GM12878 (cell line): ENCODE measurements around the gene NR1I2. TPM values are rescaled to one million over a fixed set of nuclear protein-coding genes. Genes with fewer than 3 reads are reported as not detected.

Source experiments
- ATAC-seq: fragments of 200-7000 bp; cut with Tn5 transposase; 3 replicates; pipeline ENCODE4 v1.9.1; 2020; ENCODE audit warnings: mild to moderate bottlenecking, moderate library complexity
- BruUV-seq: library from RNA; stranded (reverse); fragments of 400-500 nt; replicated peaks from 2 replicates; lab custom pipeline; 2021; lab: Mats Ljungman, UMichigan
- CTCF ChIA-PET: fragments of 300-600 bp; sonication (Branson Sonifier 250); formaldehyde crosslinking; extraction: SDS; loops from one replicate; lab custom pipeline; 2021; ENCODE audit warnings: inconsistent platforms; lab: Yijun Ruan, JAX
- POLR2A ChIA-PET: fragments of 350-600 bp; formaldehyde crosslinking; extraction: SDS; loops from one replicate; lab custom pipeline; 2021; ENCODE audit warnings: inconsistent platforms; lab: Charles Lee
- RAD21 ChIA-PET: fragments of 300-600 bp; sonication (Branson Sonifier 250); formaldehyde crosslinking; loops from one replicate; lab custom pipeline; 2023; ENCODE audit warnings: antibody characterized with exemption; ENCODE audit not compliant: unreplicated experiment; lab: Charles Lee
- SMC1A ChIA-PET: fragments of 300-600 bp; sonication (Branson Sonifier 250); formaldehyde crosslinking; loops from one replicate; lab custom pipeline; 2023; ENCODE audit not compliant: unreplicated experiment, uncharacterized antibody; lab: Charles Lee
- DNase-seq: peaks from one replicate; pipeline ENCODE4 v3.0.0-alpha.2; 2011; ENCODE audit warnings: low read depth, low spot score
- FAIRE-seq: peaks from 3 replicates; lab custom pipeline; 2011; peaks lifted over from hg19 to GRCh38; lab: Jason Lieb, UNC
- H2AFZ ChIP-seq: 2 replicates; pipeline ENCODE4 v1.6.0; 2011; ENCODE audit warnings: low read depth, low read length, control low read depth; ENCODE audit not compliant: control insufficient read depth
- H3K27ac ChIP-seq: 2 replicates; pipeline ENCODE4 v1.5.1; 2011; ENCODE audit warnings: control low read depth; ENCODE audit not compliant: control insufficient read depth, insufficient read depth
- H3K27me3 ChIP-seq, 2 experiments: replicated peaks in 1 of 2; 2 replicates each; pipeline versions ENCODE4 v1.6.0 to v1.6.1; 2011; ENCODE audit warnings: low read length in 1 of 2; ENCODE audit not compliant: control insufficient read depth in 2 of 2, insufficient read depth in 2 of 2
- H3K36me3 ChIP-seq, 2 experiments: 2 replicates each; pipeline ENCODE4 v1.5.1; 2011; ENCODE audit warnings: low read length in 1 of 2; ENCODE audit not compliant: control insufficient read depth in 2 of 2, insufficient read depth in 2 of 2
- H3K4me1 ChIP-seq: 2 replicates; pipeline ENCODE4 v1.6.1; 2011; ENCODE audit warnings: mild to moderate bottlenecking, low read length, moderate library complexity, mixed read lengths; ENCODE audit not compliant: control insufficient read depth, insufficient read depth
- H3K4me2 ChIP-seq: 2 replicates; pipeline ENCODE4 v1.6.0; 2011; ENCODE audit warnings: control low read depth; ENCODE audit not compliant: control insufficient read depth, insufficient read depth
- H3K4me3 ChIP-seq: fragments of 200-600 bp; sonication (generic); 2 replicates; pipeline ENCODE4 v1.5.1; 2016
- H3K79me2 ChIP-seq: 2 replicates; pipeline ENCODE4 v1.6.0; 2011; ENCODE audit warnings: low read length; ENCODE audit not compliant: control insufficient read depth, insufficient read depth
- H3K9ac ChIP-seq: 2 replicates; pipeline ENCODE4 v1.8.0; 2011; ENCODE audit warnings: low read length, control low read depth, mixed read lengths; ENCODE audit not compliant: control insufficient read depth, insufficient read depth
- H3K9me3 ChIP-seq: replicated peaks from 3 replicates; pipeline ENCODE4 v1.5.1; 2011; ENCODE audit warnings: mild to moderate bottlenecking, low read length; ENCODE audit not compliant: control insufficient read depth, insufficient read depth
- H4K20me1 ChIP-seq: 2 replicates; pipeline ENCODE4 v1.6.0; 2011; ENCODE audit not compliant: control insufficient read depth, insufficient read depth
- CBFB ChIP-seq: IDR thresholded peaks from 2 replicates; pipeline ENCODE4 v1.6.1; 2016; ENCODE audit warnings: antibody characterized with exemption, low read depth
- CBX3 ChIP-seq: fragments of 200-600 bp; sonication (generic); IDR thresholded peaks from 2 replicates; pipeline ENCODE4 v1.6.1; 2016; ENCODE audit warnings: low read depth, borderline replicate concordance
- CHD1 ChIP-seq: IDR thresholded peaks from 2 replicates; pipeline ENCODE4 v1.6.1; 2012; ENCODE audit warnings: low read depth, low read length, improper control_type of control experiment
- IKZF2 ChIP-seq, 2 experiments: fragments of 450-650 bp; IDR thresholded peaks; 2 replicates each; pipeline ENCODE4 v1.6.1; 2017; ENCODE audit warnings: mild to moderate bottlenecking in 2 of 2, moderate library complexity in 2 of 2
- MLLT1 ChIP-seq: fragments of 450-650 bp; IDR thresholded peaks from 2 replicates; pipeline ENCODE4 v1.6.1; 2016; ENCODE audit warnings: mild to moderate bottlenecking
- MTA3 ChIP-seq: IDR thresholded peaks from 2 replicates; pipeline ENCODE4 v1.6.1; 2012; ENCODE audit warnings: low read length, inconsistent platforms, borderline replicate concordance
- NR2C1 ChIP-seq: fragments of 450-650 bp; IDR thresholded peaks from 2 replicates; pipeline ENCODE4 v1.6.1; 2017; ENCODE audit warnings: antibody characterized with exemption, mild to moderate bottlenecking, moderate library complexity
- RBBP5 ChIP-seq: fragments of 200-600 bp; sonication (generic); conservative IDR thresholded peaks from 2 replicates; pipeline ENCODE4 v1.6.1; 2016
- SMAD5 ChIP-seq: IDR thresholded peaks from 2 replicates; pipeline ENCODE4 v1.6.1; 2016; ENCODE audit warnings: antibody characterized with exemption, low read depth
- ZNF24 ChIP-seq: fragments of 450-650 bp; IDR thresholded peaks from 2 replicates; pipeline ENCODE4 v1.6.1; 2017; ENCODE audit warnings: antibody characterized with exemption, mild to moderate bottlenecking
- WGBS: methylation state at CpG from one replicate; pipeline ENCODE4 v1.1.6; 2016; ENCODE audit warnings: low lambda C conversion rate; ENCODE audit not compliant: insufficient replicate concordance, insufficient coverage; ENCODE audit errors: missing lambda C conversion rate; 5-methylcytosine and 5-hydroxymethylcytosine counted together
- in situ Hi-C: fragments of 300-500 bp; cut with MboI; formaldehyde crosslinking; loops from 9 replicates; pipeline ENCODE4 v1.14.3; 2018; ENCODE audit warnings: mixed read lengths
- intact Hi-C: fragments of 100-400 bp; cut with micrococcal nuclease; formaldehyde crosslinking; loops from one replicate; pipeline ENCODE4 v1.14.2; 2022; ENCODE audit not compliant: unreplicated experiment
- polyA plus RNA-seq, 11 experiments: library from polyadenylated mRNA; depleted of rRNA in 4 of 11; unstranded in 6 of 11; stranded (reverse) in 5 of 11; fragments of >200 nt; fragmentation: Nextera tagmentation in 4 of 11; fragmentation: Illumina TruSeq in 1 of 11; extraction: Ambion mirVana in 4 of 11; extraction: Trizol in 1 of 11; gene quantifications; 1 replicate in 1 of 11; 2 replicates in 10 of 11; pipeline versions ENCODE4 v1.2.1 to v1.2.3, GENCODE V29; 2011 to 2016; ENCODE audit warnings: inconsistent platforms in 2 of 11, missing spikeins in 2 of 11, low read depth in 1 of 11
- total RNA-seq, 4 experiments: library from RNA; depleted of rRNA in 3 of 4; stranded (reverse); fragments of >200 nt in 3 of 4; fragmentation: Illumina TruSeq in 1 of 4; extraction: Trizol in 1 of 4; gene quantifications; 2 replicates each; pipeline versions ENCODE4 v1.2.1 to v1.2.3, GENCODE V29; 2013 to 2021

Gene NR1I2
- total and polyA plus RNA-seq, 10 of the 15 experiments (the other 5 are each of a cell fraction or from before 2014, with no cell fraction given): 0.03 to 1.0 (median 0.39) TPM

GRCh38 chr3:119862616-119863015, 80.7 kb downstream of the NR1I2 start:
- WGBS: 100% methylated on average over 2 of the region's 2 CpGs
- in situ Hi-C loops (no loop called here), intact Hi-C loops (no loop called here)
- no TSS peak for BruUV-seq
- no peaks in the 10 kb centered on the region for H3K27me3 ChIP-seq
- peaks cover 2 to 7% of the 10 kb centered on the region in 2 experiments; a peak in 3 of 4 replicates for H3K36me3 ChIP-seq
- H3K79me2 ChIP-seq: no peaks in the 10 kb centered on the region
- no peak for TF ChIP-seq MLLT1
- no peak for TF ChIP-seq MTA3
- no peak for TF ChIP-seq CBX3
- TF ChIP-seq IKZF2 (IDR thresholded peaks at IDR 0.05): no peak
- no peak for TF ChIP-seq RBBP5
- TF ChIP-seq CHD1: no peak
- no peak for TF ChIP-seq ZNF24
- no peak for TF ChIP-seq NR2C1
- no peak for TF ChIP-seq SMAD5
- TF ChIP-seq CBFB: no peak
- no peak overlapping the region for H2AFZ ChIP-seq
- ChIA-PET CTCF (no interaction called here), SMC1A (interaction anchor here (1.0 to 1.1 kb wide), 2 partner anchors 11 to 19 kb away, joined by 3 read pairs; no protein-coding TSS in a partner anchor), RAD21 (no interaction called here), POLR2A (no interaction called here)
- no peak overlapping the region for H3K27ac ChIP-seq
- H3K4me3 ChIP-seq: no peak overlapping the region
- peaks cover 7% of the 10 kb centered on the region; the same call in 2 of the 3 replicates for H3K9me3 ChIP-seq
- no peak for DNase-seq
- no peaks in the 10 kb centered on the region for H3K4me1 ChIP-seq
- no peak overlapping the region for H3K9ac ChIP-seq
- no peaks in the 10 kb centered on the region for H4K20me1 ChIP-seq
- no peak overlapping the region for H3K4me2 ChIP-seq
- ATAC-seq: no peak
- FAIRE-seq: no peak
